Measurements from ENCODE around the gene AQP1. TPM values are rescaled to one million over a fixed set of nuclear protein-coding genes. Genes with fewer than 3 reads are reported as not detected.

AQP1 gene
- total RNA-seq, 2 donors from 2014 or later, result 33.9 to 47.4 TPM

GRCh38 chr7:30934732-30935568, 23.3 kb downstream of the AQP1 start:
- H3K27me3 ChIP-seq, result no peaks in the 10 kb centered on the region
- DNase-seq, result peak; percentile 53
- no peak overlapping the region for H3K4me3 ChIP-seq
- H3K27ac ChIP-seq, result no peak overlapping the region
- intact Hi-C loops (cut with DNase I), result no loop called here
- no peak overlapping the region for H3K9ac ChIP-seq (ENCODE audit: low read depth in 2 of 2, low read length in 2 of 2)
- H3K9me3 ChIP-seq, result no peaks in the 10 kb centered on the region
- TF ChIP-seq CTCF (IDR thresholded peaks at IDR 0.05), result no peak
- H3K36me3 ChIP-seq, result no peaks in the 10 kb centered on the region
- no peaks in the 10 kb centered on the region for H3K4me1 ChIP-seq

GRCh38 chr7:30935569-30935877, 23.9 kb downstream of the AQP1 start:
- intact Hi-C loops (cut with DNase I), result no loop called here
- H3K27ac ChIP-seq, result no peak overlapping the region
- no peaks in the 10 kb centered on the region for H3K27me3 ChIP-seq

GRCh38 chr7:30936650-30937245, 25.1 kb downstream of the AQP1 start:
- H3K9ac ChIP-seq (ENCODE audit: low read depth in 2 of 2, low read length in 2 of 2), result peak overlapping the region; percentile 15 to 48
- no peaks in the 10 kb centered on the region for H3K27me3 ChIP-seq
- H3K4me1 ChIP-seq, result no peaks in the 10 kb centered on the region
- intact Hi-C loops (cut with DNase I), result no loop called here
- no peaks in the 10 kb centered on the region for H3K36me3 ChIP-seq
- no peak overlapping the region for H3K4me3 ChIP-seq
- TF ChIP-seq CTCF (IDR thresholded peaks at IDR 0.05), result no peak
- H3K27ac ChIP-seq, result peak overlapping the region; percentile 77
- no peak for DNase-seq
- no peaks in the 10 kb centered on the region for H3K9me3 ChIP-seq

More at GRCh38 chr7:30935569-30935877, 23.9 kb downstream of the AQP1 start:
- no peaks in the 10 kb centered on the region for H3K36me3 ChIP-seq
- no peak overlapping the region for H3K4me3 ChIP-seq
- H3K4me1 ChIP-seq, result no peaks in the 10 kb centered on the region
- DNase-seq, result no peak
- no peaks in the 10 kb centered on the region for H3K9me3 ChIP-seq
- H3K9ac ChIP-seq (ENCODE audit: low read depth in 2 of 2, low read length in 2 of 2), result no peak overlapping the region
- TF ChIP-seq CTCF (IDR thresholded peaks at IDR 0.05), result no peak

GRCh38 chr7:30937416-30937815, 25.8 kb downstream of the AQP1 start:
- H3K36me3 ChIP-seq, result no peaks in the 10 kb centered on the region
- no peaks in the 10 kb centered on the region for H3K9me3 ChIP-seq
- no peak overlapping the region for H3K4me3 ChIP-seq
- no peak for TF ChIP-seq CTCF (IDR thresholded peaks at IDR 0.05)
- H3K9ac ChIP-seq (ENCODE audit: low read depth in 2 of 2, low read length in 2 of 2), result no peak overlapping the region
- H3K4me1 ChIP-seq, result no peaks in the 10 kb centered on the region
- intact Hi-C loops (cut with DNase I), result no loop called here
- peak overlapping the region; percentile 77 for H3K27ac ChIP-seq
- H3K27me3 ChIP-seq, result no peaks in the 10 kb centered on the region
- peak; percentile 87 for DNase-seq

- TF ChIP-seq CTCF (IDR thresholded peaks at IDR 0.05), result peak; percentile 98
- intact Hi-C loops (cut with DNase I), result no loop called here
These were observed 27.0 kb downstream of the AQP1 start for GRCh38 chr7:30938435-30939316.

More at GRCh38 chr7:30938435-30939316, 27.0 kb downstream of the AQP1 start:
- peak overlapping the region in 1 of 2 donors; percentile 19 for H3K9ac ChIP-seq (ENCODE audit: low read depth in 2 of 2, low read length in 2 of 2)
- H3K4me1 ChIP-seq, result no peaks in the 10 kb centered on the region
- H3K4me3 ChIP-seq, result no peak overlapping the region
- H3K27ac ChIP-seq, result peak overlapping the region; percentile 7
- H3K36me3 ChIP-seq, result no peaks in the 10 kb centered on the region
- no peaks in the 10 kb centered on the region for H3K9me3 ChIP-seq
- DNase-seq, result peak; percentile 95
- H3K27me3 ChIP-seq, result no peaks in the 10 kb centered on the region
